Activated CD4-positive, alpha-beta T cell treated with anti-CD3 and anti-CD28 coated beads for 4 hours (primary cell): Measurements from ENCODE around the gene RBFOX2.
"Not testable (repeated sequence)": the region's sequence is repeated elsewhere in the genome, so short reads cannot be mapped to it uniquely, and the experiment has no call there.

Experiments used
- DNase-seq, 2 donors: peaks; one replicate each; pipeline ENCODE4 v3.0.0-alpha.2; 2020

RBFOX2 gene

GRCh38 chr22:35729309-35729698, 299.3 kb downstream of the RBFOX2 start:
- no peak for DNase-seq

- no peak for DNase-seq
Measured at GRCh38 chr22:35728639-35729308, 299.9 kb downstream of the RBFOX2 start.

GRCh38 chr22:35727436-35727835, 301.2 kb downstream of the RBFOX2 start:
- no peak for DNase-seq

GRCh38 chr22:35726933-35727332, 301.7 kb downstream of the RBFOX2 start:
- no peak for DNase-seq

- no peak for DNase-seq
Measured at GRCh38 chr22:35726398-35726797, 302.2 kb downstream of the RBFOX2 start.

GRCh38 chr22:35725521-35725920, 303.1 kb downstream of the RBFOX2 start:
- no peak for DNase-seq

- no peak for DNase-seq
Measured at GRCh38 chr22:35721960-35722359, 306.7 kb downstream of the RBFOX2 start.

- no peak for DNase-seq
Measured at GRCh38 chr22:35719212-35719875, 309.3 kb downstream of the RBFOX2 start.

- DNase-seq: no peak
Measured at GRCh38 chr22:35717572-35717971, 311.1 kb downstream of the RBFOX2 start, which contains the start of gene APOL5. Gene APOL5, plus strand, starts transcription at chr22:35717872. Its CDS starts 0 bp downstream, at chr22:35717872.

GRCh38 chr22:35712672-35713071, 316.0 kb downstream of the RBFOX2 start:
- no peak for DNase-seq

GRCh38 chr22:35711336-35711735, 317.3 kb downstream of the RBFOX2 start:
- no peak for DNase-seq

GRCh38 chr22:35708917-35709316, 319.7 kb downstream of the RBFOX2 start:
- no peak for DNase-seq

GRCh38 chr22:35708453-35708852, 320.2 kb downstream of the RBFOX2 start:
- no peak for DNase-seq

GRCh38 chr22:35705141-35705540, 323.5 kb downstream of the RBFOX2 start:
- DNase-seq: no peak

- DNase-seq: no peak
Measured at GRCh38 chr22:35703861-35704584, 324.6 kb downstream of the RBFOX2 start.

GRCh38 chr22:35699852-35700251, 328.8 kb downstream of the RBFOX2 start:
- DNase-seq: not testable (repeated sequence)

- DNase-seq: no peak
Measured at GRCh38 chr22:35697142-35697541, 331.5 kb downstream of the RBFOX2 start.

GRCh38 chr22:35695202-35695601, 333.4 kb downstream of the RBFOX2 start:
- no peak for DNase-seq

GRCh38 chr22:35690001-35690400, 338.6 kb downstream of the RBFOX2 start:
- no peak for DNase-seq

- no peak for DNase-seq
Measured at GRCh38 chr22:35688913-35689675, 339.5 kb downstream of the RBFOX2 start.
